GM18873 (cell line): ENCODE measurements around the gene PCYT2.
"Not testable (repeated sequence)": the region's sequence is repeated elsewhere in the genome, so short reads cannot be mapped to it uniquely, and the experiment has no call there.

ENCODE experiments used
- ATAC-seq: cut with Tn5 transposase; IDR thresholded peaks from one replicate; pipeline ENCODE4 v1.9.1; 2021; ENCODE audit warnings: mild to moderate bottlenecking, moderate library complexity, moderate number of reproducible peaks; ENCODE audit not compliant: unreplicated experiment, low FRiP score

Gene PCYT2

GRCh38 chr17:81911277-81911961 lies at the start of gene PCYT2:
PCYT2 (minus strand) TSS chr17:81911399; CDS start chr17:81911355, 44 bp downstream.
- ATAC-seq = no peak

GRCh38 chr17:81960130-81960958 lies 49.1 kb upstream of the PCYT2 start:
- ATAC-seq = no peak

GRCh38 chr17:81959362-81960129 lies 48.3 kb upstream of the PCYT2 start:
- ATAC-seq = no peak

DNA sequence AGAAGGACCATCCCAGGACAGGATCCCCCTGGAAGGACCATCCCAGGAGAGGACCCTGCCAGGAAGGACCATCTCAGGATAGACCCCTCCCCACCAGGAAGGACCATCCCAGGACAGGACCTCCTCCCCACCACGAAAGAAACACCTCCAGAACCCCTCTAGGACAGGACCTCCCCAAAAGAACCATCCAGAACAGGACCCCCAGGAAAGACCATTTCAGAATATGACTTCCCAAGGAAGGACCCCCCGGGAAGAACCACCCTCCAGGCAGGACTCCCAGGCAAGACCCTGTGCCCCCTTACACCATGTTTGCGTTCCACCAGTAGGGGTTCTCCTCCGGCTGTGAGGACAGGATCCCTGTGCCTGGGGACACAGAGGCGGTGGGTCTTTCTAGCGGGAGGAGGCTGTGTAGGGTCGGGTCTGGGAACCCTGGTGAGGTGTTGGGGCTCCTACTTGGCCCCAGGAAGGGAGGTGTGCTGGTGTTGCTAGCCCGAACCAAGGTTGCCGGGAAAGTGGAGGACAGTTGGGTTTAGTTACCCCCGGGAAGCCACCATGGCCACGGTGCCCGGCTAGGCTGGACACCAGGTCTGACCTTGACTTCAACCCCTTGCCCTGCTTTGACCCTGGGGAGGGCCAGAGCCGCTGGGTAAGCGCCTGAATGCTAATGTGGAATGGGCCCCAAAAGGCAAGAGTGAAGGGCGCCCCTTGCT lies 47.6 kb upstream of the PCYT2 start:
- ATAC-seq = no peak

GRCh38 chr17:81957691-81958432 lies 46.7 kb upstream of the PCYT2 start:
- ATAC-seq = no peak

GRCh38 chr17:81956607-81957589 lies 45.7 kb upstream of the PCYT2 start:
- no peak for ATAC-seq

DNA sequence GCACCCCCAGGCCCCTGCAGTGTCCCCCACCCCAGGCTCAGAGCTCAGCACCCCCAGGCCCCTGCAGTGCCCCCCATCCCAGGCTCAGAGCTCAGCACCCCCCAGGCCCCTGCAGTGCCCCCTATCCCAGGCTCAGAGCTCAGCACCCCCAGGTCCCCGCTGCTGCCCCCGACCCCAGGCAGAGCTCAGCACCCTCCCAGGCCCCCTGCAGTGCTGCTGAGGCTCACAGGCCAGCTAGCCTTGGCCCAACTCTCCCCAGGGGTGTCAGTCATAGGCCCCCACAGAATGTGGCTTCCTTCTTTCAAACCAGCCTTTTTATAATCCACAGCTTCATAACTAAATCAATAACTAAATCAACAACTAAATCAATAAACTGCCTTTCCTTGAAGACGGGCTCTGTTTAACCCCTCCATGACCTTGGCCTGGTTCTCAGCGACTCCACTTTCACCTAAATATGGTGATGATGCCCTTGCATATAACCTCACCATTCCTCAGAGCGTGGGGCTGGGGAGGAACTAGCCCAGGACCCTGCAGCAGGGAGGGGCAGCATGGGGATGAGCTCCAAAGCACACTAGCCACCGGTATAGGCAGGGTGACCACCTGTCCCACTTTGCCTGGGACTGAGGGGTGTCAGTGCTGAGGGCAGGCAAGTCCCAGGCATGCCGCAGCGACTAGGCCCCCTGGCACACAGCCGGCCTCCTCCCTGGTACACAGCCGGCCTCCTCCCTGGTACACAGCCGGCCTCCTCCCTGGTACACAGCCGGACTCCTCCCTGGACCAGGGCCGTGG lies 44.8 kb upstream of the PCYT2 start:
- no peak for ATAC-seq

DNA sequence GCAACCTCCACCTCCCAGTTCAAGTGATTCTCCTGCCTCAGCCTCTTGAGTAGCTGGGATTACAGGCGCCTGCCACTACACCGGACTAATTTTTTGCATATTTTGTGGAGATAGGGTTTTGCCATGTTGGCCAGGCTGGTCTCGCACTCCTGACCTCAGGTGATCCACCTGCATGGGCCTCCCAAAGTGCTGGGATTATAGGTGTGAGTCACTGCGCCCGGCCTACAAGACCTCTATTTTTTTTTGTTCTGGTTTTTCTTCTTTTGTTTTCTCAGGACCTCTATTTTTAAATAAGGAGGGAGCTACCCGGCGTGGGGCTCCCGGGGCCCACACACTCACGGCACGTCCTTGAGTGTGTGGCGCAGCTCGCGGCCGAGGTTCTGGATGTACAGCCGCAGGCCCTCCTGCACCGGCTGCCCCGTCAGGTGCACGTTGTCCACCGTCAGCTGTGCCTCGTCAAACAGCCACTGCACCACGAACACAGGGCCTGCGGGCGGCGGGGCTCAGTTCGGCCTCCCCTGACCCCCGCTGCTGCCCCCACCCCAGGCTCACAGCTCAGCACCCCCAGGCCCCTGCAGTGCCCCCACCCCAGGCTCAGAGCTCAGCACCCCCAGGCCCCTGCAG lies 44.0 kb upstream of the PCYT2 start:
- ATAC-seq = no peak

- no peak for ATAC-seq
Measured at GRCh38 chr17:81954131-81955057, 43.2 kb upstream of the PCYT2 start.

GRCh38 chr17:81953443-81953842 lies 42.2 kb upstream of the PCYT2 start:
- not testable (repeated sequence) for ATAC-seq

GRCh38 chr17:81952792-81953228 lies 41.6 kb upstream of the PCYT2 start:
- ATAC-seq = no peak

DNA sequence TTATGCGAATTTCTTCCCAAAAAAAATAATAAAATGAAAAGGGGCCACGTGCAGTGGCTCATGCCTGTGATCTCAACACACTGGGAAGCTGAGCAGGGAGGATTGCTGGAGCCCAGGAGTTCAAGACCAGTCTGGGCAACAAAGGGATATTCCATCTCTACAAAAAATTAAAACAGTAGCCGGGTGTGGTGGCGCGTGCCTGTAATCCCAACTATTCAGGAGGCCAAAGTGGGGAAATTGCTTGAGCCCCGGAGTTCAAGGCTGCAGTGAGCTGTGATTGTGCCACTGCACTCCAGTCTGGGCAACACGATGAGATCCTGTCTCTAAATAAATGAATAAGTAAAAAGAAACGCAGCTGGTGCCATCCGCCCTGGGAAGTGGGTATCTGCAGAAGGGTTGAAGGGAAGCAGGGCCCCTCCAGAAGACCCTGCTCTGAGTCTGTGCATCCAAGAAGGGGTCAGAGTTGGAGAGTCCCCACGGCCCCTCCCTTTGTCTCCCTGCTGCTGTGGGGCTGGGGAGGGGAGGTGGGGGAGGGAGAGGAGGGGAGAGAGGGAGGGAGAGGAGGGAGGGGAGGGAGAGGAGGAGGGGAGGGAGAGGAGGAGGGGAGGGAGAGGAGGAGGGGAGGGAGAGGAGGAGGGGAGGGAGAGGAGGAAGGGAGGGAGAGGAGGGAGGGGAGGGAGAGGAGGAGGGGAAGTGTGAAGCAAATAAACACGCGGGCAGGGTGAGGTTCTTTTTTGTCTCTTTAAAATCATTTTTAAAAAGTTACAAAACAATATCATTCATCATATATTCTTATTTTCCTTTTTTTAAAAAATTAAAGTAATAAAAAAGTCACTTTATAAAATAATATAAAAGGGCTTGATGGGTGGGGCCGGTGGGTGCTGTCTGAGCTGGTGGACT lies 40.8 kb upstream of the PCYT2 start:
- ATAC-seq = no peak

GRCh38 chr17:81950501-81950900 lies 39.3 kb upstream of the PCYT2 start:
- no peak for ATAC-seq

DNA sequence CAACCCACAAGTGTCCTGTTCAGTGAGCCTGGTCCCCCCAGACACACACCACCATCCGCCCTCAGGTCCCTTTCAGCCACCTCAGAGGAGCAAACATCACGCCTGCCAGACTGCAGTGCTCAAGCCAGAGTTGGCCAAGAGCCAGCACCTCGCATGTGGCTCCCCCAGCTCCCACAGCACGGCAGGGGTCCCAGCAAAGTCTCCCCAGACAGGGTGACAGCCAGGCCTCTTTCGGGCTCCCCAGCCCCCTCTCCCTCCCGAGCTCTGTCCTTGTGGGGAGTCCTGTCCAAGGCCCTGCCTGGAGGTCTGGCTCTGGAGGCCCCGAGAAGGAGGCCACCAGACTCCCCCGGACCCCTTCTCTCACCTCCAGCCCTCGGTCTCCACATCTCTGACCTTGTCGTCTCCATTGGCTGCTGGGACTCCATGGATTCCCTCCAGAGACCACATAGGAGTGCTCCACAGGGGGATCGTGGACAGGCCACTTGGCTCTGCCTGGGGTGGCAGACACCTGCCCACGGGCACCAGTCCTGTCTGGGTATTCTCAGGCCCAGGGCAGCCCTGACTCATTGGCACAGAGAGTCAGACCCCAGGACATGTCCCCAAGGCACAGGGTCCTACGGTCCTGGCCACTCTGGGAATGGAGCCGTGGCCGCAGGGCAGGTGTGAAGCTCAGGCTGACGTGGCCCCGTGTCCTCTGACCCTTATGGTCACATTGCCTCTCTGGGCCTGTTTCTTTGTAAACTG lies 37.6 kb upstream of the PCYT2 start:
- no peak for ATAC-seq

DNA sequence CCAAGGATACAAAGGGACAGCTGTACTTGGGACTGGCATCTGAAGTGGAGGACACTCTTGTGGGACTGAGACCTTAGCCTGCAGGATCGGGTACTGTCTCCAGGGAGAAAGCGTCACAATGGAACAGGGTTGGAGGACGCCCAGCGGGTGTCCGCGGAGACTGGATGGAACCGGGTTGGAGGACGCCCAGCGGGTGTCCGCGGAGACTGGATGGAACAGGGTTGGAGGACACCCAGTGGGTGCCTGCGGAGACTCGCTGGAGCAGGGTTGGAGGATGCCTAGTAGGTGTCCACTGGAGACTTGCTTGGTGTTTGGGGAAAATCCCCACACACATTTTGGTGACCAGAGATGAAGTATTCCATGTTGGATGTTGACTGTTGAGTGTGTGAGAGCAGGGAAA lies 36.0 kb upstream of the PCYT2 start, which contains the start of gene MYADML2:
MYADML2 (minus strand) TSS at position 45 of the 400 bp plus-strand sequence. CDS start 5,492 bp downstream, outside the sequence.
- ATAC-seq = no peak
